HG03354 (cell line): ENCODE measurements around the gene ACTL8.

Source experiments
- ATAC-seq: cut with Tn5 transposase; IDR thresholded peaks from one replicate; pipeline ENCODE4 v1.9.1; 2021; ENCODE audit warnings: mild to moderate bottlenecking; ENCODE audit not compliant: unreplicated experiment, poor library complexity, severe bottlenecking

The ACTL8 gene

DNA sequence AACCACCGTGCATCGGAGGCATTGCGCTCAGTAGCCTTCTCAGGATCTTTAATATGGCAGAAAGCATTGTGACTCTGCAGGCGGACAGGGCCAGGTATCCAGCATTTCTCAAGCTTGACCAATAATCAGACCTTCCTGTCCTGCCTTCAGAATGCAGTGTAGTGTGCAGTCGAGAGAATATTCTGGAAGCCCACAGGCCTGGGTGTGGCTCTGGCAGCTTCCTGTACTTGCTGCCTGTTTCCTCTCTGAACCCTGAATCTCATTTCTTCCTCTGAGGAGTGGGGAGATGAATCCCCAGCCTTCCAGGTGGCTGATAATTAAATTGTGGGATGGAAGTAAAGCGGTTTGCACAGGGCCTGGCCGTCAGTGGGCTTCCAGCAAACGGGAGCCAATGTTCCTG is 42.3 kb downstream of the ACTL8 start:
- no peak for ATAC-seq

DNA sequence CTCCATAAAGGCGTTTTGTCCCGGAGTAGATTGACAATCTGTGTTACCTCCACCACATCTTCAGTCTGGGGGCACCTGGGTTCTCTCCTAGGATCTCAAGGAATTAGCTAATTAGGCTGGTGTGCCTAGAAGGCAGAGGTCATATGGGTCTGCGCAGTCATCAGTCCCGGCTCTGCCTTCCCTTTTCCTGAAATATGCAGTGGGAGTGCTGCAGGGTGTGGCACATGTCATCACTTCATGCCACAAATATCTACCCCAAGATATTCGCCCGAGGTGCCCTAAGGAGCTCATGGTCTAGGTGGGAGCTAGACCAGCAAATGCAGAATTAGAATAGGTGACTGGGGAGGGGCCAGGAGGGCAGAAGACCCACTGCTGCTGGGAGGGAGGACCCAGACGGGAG is 42.9 kb downstream of the ACTL8 start:
- ATAC-seq = no peak

DNA sequence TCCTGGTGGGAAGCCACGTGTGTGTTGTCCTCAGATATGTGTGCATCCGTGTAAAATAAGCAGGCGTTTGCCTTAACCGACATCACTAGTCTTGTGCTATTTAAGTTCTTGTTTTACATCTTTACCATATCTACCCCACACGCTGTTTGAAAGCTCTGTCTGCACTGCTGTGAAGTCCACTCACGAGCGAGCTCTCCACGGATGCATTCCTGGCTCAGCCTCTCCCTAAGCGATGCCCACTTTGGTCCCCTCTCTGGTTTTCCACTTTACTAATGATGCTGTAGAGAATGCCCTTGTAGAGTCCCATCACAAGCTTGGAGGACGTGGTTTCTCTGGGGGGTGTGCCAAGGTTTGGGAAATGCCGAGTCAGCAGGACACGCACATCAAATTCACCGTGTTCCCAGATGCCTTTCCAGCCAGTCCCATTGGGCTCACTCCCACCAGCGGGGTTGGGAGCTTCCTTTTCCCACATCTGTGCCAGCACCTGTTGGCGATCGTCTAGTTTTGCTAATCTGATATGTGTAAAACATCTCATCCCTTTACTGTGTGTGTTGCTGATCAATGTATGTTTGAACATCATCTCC is 43.8 kb downstream of the ACTL8 start:
- ATAC-seq = no peak

DNA sequence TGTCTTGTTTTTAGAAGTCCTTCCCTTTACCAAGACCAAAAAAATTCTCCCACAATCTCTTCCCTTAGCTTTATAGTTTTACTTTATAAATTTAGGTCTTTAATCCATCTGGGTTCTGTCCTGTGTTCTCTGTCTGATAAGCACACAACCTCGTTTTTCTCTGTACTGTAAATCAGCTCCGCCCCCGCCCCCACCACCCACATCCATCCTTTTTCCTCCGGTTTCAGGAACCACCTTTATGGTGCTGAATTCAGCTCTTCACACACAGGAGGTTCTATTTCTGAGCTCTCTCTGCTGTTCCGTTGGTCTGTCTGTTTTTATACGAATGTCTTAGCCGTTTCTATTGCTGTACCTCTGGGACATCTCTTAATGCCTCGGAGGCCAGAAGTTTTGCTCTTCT is 44.5 kb downstream of the ACTL8 start:
- ATAC-seq = no peak

DNA sequence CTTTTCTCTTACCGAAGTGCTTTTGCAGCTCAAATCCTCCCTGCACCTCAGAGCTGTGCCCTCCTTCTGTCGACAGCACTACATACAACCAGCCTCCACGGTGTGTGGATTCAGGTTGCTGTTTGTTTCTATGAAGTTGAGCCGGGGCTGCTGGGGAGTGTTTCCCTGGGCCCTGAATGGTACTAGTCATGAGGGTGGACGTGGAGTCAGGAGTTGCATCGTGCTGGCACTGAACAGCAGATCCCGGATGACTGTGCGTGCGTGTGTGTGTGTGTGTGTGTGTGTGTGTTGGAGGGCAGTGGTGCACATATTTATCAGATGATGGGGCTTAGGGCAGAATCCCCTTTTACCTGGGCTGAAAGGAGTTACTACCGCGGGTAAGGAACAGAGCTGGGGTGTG is 47.0 kb downstream of the ACTL8 start:
- no peak for ATAC-seq

DNA sequence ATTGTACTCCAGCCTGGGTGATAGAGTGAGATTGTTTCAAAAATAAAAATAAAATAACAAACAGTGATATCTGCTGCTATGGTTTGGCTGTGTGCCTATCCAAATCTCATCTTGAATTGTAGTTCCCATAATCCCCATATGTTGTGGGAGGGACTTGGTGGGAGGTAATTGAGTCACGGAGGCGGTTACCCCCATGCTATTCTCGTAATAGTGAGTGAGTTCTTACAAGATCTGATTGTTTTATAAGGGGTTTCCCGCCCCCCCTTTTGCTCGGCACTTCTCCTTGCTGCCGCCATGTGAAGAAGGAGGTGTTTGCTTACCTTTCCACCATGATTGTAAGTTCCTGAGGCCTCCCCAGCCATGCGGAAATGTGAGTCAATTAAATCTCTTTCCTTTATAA is 47.8 kb downstream of the ACTL8 start:
- ATAC-seq = no peak

DNA sequence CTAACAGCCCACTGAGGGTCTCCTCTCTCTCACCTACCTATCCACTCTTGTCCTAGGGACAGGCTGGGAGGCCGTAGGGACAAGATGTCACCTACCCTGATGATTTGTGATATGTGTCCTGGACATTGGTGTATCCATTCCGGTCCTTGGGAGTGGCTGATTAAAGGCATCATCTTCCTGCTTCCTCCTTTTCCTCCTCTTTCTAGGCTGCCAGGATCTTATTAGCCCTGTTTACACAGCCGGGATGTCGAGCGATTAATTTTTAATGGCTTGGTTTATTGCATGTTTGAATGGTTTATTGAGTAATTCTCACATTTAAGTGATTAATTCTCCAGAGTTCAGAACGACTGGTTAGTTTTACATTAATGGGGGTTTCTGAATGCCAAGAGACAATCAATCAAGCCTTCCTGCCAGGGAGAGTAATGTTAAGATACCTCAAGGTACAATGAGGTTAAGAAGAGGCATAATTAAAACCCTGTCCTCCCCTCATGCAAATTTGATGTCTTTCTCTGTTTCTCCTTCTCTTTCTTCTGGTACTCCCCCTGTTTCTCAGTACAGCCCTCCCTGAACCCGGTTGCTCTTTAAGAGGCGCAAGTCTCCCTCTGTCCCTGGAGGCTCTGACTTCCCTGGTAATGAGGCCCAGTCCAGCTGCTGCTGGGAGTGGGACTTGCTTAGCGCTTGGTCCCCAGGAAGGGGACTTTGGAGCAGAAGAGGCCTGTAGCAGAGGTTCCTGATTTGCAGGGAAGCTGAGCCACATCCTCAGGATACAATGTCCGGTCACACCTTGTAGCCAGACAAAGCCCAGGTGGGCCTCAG is 50.9 kb downstream of the ACTL8 start:
- ATAC-seq = no peak

DNA sequence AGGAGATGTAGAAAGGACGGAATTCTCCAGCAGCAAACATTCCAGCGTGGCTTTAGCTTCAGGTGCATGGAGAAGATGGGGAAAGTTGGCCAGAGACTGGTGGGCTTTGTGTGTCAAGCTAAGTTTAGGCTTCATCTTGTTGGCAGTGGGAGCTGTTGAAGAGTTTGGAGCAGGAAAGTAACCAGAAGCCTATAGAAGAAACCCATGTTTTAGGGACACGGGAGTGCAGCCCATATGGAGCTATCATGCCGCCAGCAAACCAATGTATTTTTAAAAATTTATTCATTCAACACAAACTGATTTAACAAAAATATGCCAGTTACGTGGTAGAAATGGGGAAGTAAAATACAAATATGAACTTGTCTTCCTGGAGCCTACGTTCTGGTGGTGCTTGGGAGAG is 53.7 kb downstream of the ACTL8 start:
- ATAC-seq = no peak

DNA sequence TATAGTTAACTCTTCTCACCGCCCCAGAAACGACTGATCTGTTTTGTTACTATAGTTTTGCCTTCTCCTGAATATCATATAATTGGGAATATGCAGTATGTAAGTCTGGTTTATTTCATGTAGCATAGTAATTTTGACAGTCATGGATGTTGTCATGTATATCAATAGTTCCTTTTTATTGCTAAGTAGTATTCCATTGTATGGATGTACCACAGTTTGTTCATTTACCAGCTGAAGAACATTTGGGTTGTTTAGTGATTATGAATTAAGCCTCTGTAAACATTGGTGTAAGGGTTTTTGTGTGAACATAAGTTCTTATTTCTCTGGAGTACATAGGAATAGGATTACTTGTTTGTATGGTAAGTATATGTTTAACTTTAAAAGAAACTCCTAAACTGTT is 55.5 kb downstream of the ACTL8 start:
- no peak for ATAC-seq

DNA sequence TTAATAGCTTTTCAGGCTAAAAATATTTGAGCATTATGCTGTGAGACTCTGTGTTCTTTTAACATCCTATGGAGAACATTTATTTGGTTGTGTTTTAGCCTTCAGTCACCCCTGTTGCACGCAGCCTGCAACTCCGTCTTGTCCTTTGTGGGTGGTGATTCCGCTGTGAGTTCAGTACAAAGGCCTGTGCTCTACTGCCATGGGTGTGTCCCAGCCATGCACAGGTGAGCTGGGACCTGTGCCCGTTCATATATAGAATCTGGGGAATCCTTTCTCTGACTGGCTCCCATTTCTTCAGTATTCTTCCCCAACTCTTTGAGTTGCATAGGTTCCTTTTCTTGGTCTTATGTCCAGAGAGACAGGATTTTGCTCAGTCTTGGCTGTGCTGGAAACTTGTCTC is 61.4 kb downstream of the ACTL8 start:
- no peak for ATAC-seq

DNA sequence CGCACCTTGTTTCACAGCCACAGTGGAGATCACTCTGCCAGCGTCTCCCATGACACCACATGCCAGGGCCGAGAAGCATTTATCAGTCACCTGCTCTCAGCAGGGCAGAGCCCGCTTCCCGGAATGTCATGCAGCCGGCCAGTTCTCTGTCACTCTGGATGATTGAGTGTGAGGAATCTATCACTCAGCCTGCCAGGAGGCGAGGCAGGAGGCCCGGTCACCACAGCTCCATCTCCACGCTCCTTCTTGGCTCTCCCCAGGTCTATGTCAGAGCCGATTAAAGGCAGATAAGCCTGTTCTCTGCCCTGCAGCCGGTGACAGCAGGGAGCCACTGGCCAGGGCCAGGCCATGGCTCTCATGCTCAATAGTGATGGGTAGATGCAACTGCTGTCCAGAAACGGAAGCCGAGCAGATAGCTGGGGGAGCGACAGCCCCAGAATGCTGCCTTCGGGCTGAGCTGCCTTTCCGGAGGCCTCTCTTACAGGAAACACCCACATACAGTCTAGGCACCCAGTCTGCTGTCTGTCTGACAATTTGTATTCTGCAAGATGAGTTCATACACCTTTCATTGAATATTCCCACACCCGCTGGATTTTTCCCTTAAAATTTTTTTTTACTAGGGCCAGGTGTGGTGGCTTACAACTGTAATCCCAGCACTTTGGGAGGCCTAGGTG is 64.1 kb downstream of the ACTL8 start:
- no peak for ATAC-seq

DNA sequence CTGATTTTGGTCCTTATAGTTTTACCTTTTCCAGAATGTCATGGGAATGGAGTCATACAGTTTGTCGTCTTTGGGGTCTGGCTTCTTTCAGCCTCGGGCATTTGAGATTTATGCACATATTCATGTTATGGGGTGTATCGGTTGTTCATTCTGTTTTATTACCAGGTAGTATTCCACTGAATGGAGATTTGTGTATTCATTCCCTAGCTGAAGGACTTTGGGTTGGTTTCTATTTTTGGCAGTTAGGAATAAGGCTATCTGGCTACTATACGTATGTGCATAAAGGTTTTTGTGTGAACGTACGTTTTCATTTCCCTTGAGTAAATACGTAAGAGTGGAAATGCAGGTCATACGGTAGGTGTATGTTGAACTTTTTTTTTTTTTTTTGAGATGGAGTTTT is 65.1 kb downstream of the ACTL8 start:
- ATAC-seq = no peak

DNA sequence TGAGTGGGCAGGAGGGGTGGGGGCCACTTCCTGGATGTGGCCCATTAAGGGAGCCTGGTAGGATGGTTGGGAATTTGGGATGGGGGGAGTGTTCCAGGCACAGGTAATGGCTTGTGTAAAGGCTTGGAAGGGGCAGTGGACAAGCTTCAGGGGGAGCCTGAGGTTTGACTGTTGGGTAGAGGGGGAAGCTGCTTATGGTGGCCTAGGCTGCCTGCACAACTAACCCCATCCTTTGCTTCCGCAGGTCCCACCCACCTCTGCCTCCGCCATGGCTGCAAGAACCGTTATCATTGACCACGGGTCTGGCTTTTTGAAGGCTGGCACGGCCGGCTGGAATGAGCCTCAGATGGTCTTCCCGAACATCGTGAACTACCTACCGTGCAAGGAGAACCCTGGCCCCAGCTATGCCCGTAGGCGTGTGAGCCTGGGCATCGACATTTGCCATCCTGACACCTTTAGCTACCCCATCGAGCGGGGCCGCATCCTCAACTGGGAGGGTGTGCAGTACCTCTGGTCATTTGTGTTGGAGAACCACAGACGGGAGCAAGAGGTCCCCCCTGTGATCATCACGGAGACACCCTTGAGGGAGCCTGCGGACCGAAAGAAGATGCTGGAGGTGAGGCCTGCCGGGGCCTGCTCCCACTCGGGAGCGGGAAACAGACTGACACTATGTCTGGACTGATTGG is 67.8 kb downstream of the ACTL8 start:
- no peak for ATAC-seq

DNA sequence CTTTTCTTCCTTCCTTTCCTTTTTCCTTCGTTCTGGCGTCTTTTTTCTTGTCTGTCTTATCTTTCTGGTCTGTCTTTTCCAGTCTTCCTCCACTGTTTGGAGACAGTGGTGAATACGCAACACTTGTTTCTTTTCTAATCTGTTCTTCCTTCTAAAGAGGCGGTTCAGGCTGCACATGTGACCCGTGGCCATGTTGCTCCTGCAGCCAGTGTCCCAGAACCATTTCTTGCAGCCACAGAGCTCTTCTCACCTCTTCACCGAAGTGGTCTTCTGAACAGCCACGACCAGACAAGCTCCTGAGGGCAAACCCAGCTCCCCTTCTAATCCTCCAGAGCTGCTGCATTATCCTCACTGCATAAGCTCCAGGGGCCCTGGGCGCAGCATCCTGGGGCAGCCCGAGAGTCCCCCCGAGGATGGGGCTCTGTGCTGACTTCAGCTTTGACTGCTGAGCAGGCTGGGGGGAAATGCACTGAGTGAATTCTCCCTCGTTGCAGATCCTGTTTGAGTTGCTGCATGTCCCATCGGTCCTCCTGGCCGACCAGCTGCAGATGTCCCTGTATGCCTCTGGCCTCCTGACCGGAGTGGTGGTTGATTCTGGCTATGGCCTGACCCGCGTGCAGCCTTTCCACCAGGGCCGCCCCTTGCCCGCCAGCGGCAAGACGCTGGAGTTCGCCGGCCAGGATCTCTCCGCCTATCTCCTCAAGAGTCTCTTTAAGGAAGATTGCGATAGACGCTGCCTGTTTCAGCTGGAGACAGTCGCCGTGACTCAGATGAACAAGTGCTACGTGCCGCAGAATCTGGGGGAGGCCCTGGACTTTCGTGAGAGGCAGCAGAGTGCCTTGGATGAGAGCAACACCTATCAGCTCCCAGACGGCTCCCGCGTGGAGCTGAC is 70.4 kb downstream of the ACTL8 start:
- no peak for ATAC-seq

DNA sequence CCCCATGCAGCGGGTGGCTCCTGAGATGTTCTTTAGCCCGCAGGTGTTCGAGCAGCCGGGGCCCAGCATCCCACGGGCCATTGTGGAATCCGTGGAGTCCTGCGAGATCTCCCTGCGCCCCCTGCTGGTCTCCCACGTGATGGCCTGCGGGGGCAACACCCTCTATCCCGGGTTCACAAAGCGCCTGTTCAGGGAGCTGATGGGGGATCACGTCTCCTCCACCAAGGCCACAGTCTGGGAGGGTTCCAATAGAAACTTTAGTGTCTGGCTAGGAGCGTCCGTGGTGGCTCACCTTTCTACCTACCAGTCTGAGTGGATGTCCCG is 71.0 kb downstream of the ACTL8 start:
- no peak for ATAC-seq

DNA sequence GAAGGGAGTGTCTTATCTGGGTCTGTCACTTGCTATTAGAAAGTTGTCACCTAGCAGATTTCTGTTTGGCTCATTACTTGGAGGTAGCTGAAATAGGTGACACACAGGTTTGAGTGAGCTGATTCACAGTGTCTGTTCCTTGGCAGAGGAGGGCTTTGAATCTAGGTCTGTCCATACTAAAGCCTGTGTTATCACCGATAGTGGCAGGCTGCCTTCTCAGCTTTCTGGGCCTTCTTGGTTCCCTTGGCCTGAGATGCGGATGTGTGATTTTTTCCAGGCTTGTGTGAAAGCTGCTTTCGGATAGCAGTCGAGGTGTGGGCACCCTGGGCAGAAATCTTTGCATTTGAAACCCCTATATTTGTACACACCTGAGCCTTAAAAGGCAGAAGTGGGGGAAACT is 73.9 kb downstream of the ACTL8 start:
- no peak for ATAC-seq

DNA sequence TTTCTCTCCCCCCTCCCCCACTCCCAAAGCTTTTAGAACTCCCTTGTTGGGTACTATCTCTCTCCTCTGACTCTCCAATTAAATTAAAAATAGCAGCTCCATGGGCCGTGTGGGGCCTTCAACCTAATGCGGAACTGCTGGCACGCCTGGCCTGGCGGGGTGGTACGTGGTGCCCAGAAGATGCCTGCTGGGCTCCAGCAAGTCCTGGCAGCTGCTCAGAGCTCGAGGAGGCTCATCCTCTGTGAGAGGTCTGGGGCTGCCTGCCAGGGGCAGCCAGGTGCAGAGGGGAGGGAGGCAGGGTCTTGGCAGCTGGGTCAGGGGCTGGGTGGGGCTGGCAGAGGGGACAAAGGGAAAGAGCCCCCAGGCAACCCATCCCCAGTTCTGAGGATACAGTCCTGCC is 74.4 kb downstream of the ACTL8 start:
- ATAC-seq = no peak

DNA sequence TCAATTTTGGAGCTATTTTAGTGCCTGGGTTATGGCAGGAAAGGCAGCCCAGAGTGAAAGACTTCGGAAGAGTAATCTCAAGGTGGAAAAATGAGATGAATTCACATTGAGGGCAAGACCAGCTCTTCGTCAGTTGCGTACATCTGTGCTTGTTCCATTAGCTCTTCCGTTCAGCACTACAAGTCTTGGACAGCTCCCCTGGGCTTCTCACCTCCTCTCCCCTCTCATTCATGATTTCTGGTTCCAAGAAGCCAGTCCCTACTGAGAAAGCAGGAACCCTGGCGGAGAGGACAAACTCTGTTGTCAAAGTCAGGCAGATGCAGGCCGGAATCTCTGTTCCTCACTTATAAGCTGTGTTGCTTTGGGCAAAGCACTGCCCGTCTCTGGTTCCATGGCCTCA is 76.5 kb downstream of the ACTL8 start:
- no peak for ATAC-seq

DNA sequence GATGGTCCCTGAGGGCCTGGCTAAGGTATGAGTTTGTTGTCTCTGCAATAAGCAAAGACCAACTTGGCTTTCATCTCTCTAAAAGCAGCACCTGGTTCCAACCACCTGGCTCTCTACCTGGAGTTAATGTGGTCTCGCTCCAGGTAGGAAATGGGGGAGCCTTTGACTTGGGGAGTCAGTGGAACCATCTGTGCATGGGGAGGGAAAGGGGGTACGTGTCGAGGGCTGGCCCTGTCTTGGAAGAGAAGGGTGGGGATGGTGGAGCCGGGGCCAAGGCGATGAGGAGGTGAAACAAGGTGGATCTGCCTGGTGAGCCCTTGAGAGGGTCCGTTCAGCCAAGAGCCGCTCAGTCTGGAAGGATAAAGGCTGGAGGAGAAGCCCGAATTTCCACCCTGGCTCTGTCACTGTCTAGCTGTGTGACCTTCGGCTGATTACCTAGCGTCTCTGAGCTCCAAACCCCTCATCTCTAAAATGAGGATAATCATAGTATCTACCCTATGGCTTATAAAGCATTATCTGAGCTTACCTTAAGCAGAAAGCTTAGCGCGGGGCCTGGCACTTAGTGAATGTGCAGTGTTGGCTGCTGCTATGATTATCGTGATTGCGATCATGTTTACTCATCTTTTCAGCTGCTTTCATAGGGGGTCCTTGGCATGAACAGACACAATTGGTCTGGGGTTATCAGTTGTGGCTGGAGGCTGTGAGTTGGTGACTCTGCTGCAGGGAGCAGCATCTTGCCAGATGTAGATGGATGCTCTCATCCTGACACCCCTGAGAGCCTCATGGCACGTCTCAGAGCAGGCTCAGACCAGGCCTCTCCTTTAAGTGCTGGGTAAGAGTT is 78.7 kb downstream of the ACTL8 start:
- no peak for ATAC-seq
